ENCODE data around the gene PHEX. TPM values are rescaled to one million over a fixed set of nuclear protein-coding genes. Genes with fewer than 3 reads are reported as not detected.
A peak's percentile ranks its signal among the peaks of the same experiment; 100 is the strongest.

PHEX gene
- total RNA-seq, 1 donor from 2014 or later = 1.1 TPM

DNA sequence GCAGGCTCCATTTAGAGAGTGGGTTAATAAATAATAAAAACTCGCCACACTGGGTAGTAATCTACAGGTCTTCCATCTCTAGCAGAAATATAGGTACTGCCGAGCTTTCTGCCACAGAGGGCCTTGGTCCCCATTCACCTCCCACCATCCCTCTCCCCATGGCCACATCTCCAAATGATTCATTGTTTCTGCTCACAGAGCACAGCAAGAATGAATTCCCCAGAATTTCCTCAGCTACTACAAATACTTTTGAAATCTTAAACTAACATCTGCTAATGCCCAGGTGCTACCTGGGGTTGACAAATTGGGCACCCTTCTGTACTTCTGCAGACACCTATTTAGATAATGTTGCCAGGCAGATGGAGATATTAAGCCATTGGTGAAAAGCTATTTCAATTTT lies 5.1 kb downstream of the PHEX start:
- no peak for DNase-seq (ENCODE audit: low spot score)

DNA sequence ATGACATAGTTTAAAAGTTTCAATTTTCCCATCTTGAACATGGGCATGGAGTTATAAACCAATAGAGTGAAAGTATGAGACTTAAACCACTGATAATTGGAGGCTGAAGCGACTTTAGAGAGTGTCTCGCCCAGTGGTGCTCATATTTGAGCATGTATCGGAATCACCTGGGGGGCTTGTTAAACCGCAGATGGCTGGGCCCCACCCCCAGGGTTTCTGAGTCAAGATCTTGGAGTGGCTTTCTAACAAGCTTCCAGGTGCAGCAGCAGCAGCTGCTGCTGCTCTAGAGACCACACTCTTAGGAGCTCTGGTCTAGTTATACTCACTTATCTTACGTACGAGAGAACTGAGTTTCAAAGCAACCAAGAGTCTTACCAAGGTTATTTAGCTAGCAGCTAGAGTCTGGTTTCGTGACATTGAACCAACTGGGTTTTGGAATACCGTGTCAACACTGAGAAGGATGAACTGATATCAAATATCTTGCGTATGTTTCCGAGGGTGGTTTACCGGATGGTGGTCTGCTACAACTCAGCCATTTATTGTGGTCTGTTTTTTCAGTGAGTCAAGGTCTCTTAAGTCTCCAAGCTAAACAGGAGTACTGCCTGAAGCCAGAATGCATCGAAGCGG lies 5.9 kb downstream of the PHEX start:
- peaks cover 5% of the 10 kb centered on the region for H3K4me1 Mint-ChIP-seq (ENCODE audit: low read depth)
- TF ChIP-seq, protein P1, sequence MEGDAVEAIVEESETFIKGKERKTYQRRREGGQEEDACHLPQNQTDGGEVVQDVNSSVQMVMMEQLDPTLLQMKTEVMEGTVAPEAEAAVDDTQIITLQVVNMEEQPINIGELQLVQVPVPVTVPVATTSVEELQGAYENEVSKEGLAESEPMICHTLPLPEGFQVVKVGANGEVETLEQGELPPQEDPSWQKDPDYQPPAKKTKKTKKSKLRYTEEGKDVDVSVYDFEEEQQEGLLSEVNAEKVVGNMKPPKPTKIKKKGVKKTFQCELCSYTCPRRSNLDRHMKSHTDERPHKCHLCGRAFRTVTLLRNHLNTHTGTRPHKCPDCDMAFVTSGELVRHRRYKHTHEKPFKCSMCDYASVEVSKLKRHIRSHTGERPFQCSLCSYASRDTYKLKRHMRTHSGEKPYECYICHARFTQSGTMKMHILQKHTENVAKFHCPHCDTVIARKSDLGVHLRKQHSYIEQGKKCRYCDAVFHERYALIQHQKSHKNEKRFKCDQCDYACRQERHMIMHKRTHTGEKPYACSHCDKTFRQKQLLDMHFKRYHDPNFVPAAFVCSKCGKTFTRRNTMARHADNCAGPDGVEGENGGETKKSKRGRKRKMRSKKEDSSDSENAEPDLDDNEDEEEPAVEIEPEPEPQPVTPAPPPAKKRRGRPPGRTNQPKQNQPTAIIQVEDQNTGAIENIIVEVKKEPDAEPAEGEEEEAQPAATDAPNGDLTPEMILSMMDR (IDR thresholded peaks at IDR 0.05) = no peak
- H3K9me3 Mint-ChIP-seq (ENCODE audit: low read depth) = no peaks in the 10 kb centered on the region
- peaks cover 2% of the 10 kb centered on the region for H3K36me3 Mint-ChIP-seq (ENCODE audit: low read depth)
- no peak overlapping the region for H3K4me3 Mint-ChIP-seq (ENCODE audit: unreplicated experiment)
- peak overlapping the region; percentile 4 for H3K27ac Mint-ChIP-seq (ENCODE audit: unreplicated experiment)
- no peaks in the 10 kb centered on the region for H3K27me3 Mint-ChIP-seq (ENCODE audit: low read depth)
- no peak for DNase-seq (ENCODE audit: low spot score)

More for the DNA sequence above, 5.1 kb downstream of the PHEX start:
- TF ChIP-seq, protein P1 (IDR thresholded peaks at IDR 0.05) = no peak
- Mint-ChIP-seq H3K9me3 (ENCODE audit: low read depth) (no peaks in the 10 kb centered on the region), H3K27me3 (ENCODE audit: low read depth) (no peaks in the 10 kb centered on the region), H3K27ac (ENCODE audit: unreplicated experiment) (no peak overlapping the region), H3K4me3 (ENCODE audit: unreplicated experiment) (no peak overlapping the region), H3K4me1 (ENCODE audit: low read depth) (peaks cover 5% of the 10 kb centered on the region), H3K36me3 (ENCODE audit: low read depth) (peaks cover 2% of the 10 kb centered on the region)

DNA sequence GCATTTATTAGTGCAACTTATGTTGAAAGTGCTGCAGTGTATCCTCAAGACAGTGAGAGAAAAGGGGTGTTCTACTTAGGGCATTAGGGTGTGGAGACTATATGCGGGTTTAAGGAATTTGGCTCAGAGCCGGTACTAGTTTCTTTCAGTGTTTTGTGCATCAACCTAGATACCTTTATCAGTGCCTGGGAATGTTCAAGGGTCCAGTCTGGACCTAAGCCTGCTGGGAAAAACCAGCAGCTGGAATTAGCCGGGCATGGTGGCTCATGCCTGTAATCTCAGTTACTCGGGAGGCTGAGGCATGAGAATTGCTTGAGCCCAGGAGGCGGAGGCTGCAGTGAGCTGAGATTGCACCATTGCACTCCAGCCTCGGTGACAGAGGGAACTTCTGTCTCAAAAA lies 7.4 kb downstream of the PHEX start:
- Mint-ChIP-seq H3K4me3 (ENCODE audit: unreplicated experiment) (no peak overlapping the region), H3K9me3 (ENCODE audit: low read depth) (no peaks in the 10 kb centered on the region), H3K36me3 (ENCODE audit: low read depth) (peaks cover 2% of the 10 kb centered on the region), H3K27ac (ENCODE audit: unreplicated experiment) (no peak overlapping the region), H3K4me1 (ENCODE audit: low read depth) (peaks cover 5% of the 10 kb centered on the region), H3K27me3 (ENCODE audit: low read depth) (no peaks in the 10 kb centered on the region)
- no peak for DNase-seq (ENCODE audit: low spot score)
- TF ChIP-seq, protein P1 (IDR thresholded peaks at IDR 0.05) = no peak

DNA sequence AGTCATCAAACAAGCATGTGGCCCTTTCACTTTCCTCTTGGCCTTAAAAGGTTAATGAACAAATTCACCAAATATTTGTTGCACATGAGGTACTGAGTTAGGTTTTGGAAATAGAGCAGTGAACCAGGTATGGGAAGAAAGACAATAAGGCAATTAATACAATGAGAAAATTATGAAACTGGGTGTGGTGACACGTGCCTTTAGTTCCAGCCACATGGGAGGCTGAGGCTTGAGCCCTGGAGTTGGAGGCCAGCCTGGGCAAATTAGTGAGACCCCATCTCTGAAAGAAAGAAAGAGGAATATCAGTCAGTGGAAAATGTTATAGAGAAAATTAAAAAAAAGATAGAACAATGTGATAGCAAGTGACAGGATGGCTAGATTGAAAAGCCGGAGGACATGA lies 8.1 kb downstream of the PHEX start:
- peaks cover 2% of the 10 kb centered on the region for H3K36me3 Mint-ChIP-seq (ENCODE audit: low read depth)
- peaks cover 5% of the 10 kb centered on the region for H3K4me1 Mint-ChIP-seq (ENCODE audit: low read depth)
- no peak for DNase-seq (ENCODE audit: low spot score)
- H3K9me3 Mint-ChIP-seq (ENCODE audit: low read depth) = no peaks in the 10 kb centered on the region
- no peak overlapping the region for H3K27ac Mint-ChIP-seq (ENCODE audit: unreplicated experiment)
- TF ChIP-seq, protein P1 (IDR thresholded peaks at IDR 0.05) = no peak
- H3K4me3 Mint-ChIP-seq (ENCODE audit: unreplicated experiment) = no peak overlapping the region
- no peaks in the 10 kb centered on the region for H3K27me3 Mint-ChIP-seq (ENCODE audit: low read depth)

DNA sequence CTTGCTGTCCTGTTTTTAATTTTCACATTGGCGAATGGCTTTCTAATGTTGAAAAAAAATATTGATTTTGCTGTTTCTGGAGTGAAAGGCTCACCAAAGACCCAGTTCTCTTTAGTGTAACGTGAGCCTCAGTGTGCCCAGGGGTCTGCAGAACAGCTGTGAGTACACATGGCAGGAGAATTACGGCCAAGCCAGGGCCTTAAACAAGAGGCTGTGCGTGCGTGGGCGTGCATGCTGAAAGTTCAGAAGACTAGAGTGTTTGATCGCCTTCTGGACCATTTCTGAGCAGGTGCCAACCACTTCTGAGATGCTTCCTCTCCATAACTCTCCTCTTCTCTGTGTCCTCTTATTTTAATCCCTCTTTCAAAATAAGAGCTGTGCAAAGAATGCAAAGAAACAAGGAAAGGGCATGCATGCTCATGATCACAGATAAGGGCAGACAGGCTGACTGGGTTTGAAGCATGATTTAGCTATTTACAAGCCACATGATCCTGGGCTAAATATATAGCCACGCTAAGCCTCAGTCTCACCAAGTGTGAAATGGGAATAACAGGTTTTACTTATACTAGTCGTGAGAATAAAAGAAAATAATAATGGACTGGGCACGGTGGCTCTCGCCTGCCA lies 9.9 kb downstream of the PHEX start:
- Mint-ChIP-seq H3K36me3 (ENCODE audit: low read depth) (peaks cover 2% of the 10 kb centered on the region), H3K4me1 (ENCODE audit: low read depth) (peaks cover 5% of the 10 kb centered on the region), H3K9me3 (ENCODE audit: low read depth) (no peaks in the 10 kb centered on the region), H3K27me3 (ENCODE audit: low read depth) (no peaks in the 10 kb centered on the region), H3K4me3 (ENCODE audit: unreplicated experiment) (no peak overlapping the region), H3K27ac (ENCODE audit: unreplicated experiment) (no peak overlapping the region)
- no peak for DNase-seq (ENCODE audit: low spot score)
- TF ChIP-seq, protein P1 (IDR thresholded peaks at IDR 0.05) = no peak

All from chondrocyte (in vitro differentiated cells).